SK-N-SH treated with all-trans-retinoic acid at 6 μM for 48 hours (cell line): ENCODE results near the gene PCDH20.

Source experiments
- ATAC-seq: fragments of 200-7000 bp; cut with Tn5 transposase; 3 replicates; pipeline ENCODE4 v1.9.1; 2020; ENCODE audit warnings: mild to moderate bottlenecking, moderate library complexity
- BACH2 ChIP-seq: fragments of 250-450 bp; sonication (Bioruptor Pico); IDR thresholded peaks from 2 replicates; pipeline ENCODE4 v1.9.0; 2021; ENCODE audit warnings: mild to moderate bottlenecking, borderline replicate concordance
- CSDC2 ChIP-seq: fragments of 250-450 bp; sonication (Bioruptor Pico); IDR thresholded peaks from 2 replicates; pipeline ENCODE4 v1.5.0; 2020; ENCODE audit warnings: mild to moderate bottlenecking, moderate library complexity
- CSRNP3 ChIP-seq: fragments of 250-450 bp; sonication (Bioruptor Pico); IDR thresholded peaks from 2 replicates; pipeline ENCODE4 v1.5.1; 2021; ENCODE audit warnings: mild to moderate bottlenecking, moderate library complexity
- ESRRG ChIP-seq: fragments of 250-450 bp; sonication (Bioruptor Pico); IDR thresholded peaks from 2 replicates; pipeline ENCODE4 v1.6.1; 2021; ENCODE audit warnings: mild to moderate bottlenecking
- GLIS3 ChIP-seq: fragments of 250-450 bp; sonication (Bioruptor Pico); IDR thresholded peaks from 2 replicates; pipeline ENCODE4 v1.5.0; 2020; ENCODE audit warnings: mild to moderate bottlenecking, moderate library complexity
- ISL1 ChIP-seq: fragments of 250-450 bp; sonication (Bioruptor Pico); IDR thresholded peaks from 2 replicates; pipeline ENCODE4 v2.1.2; 2022; ENCODE audit warnings: mild to moderate bottlenecking, moderate library complexity
- OSR1 ChIP-seq: fragments of 250-450 bp; sonication (Bioruptor Pico); IDR thresholded peaks from 2 replicates; pipeline ENCODE4 v1.8.0; 2022; ENCODE audit warnings: moderate library complexity, mild to moderate bottlenecking, inconsistent platforms
- PATZ1 ChIP-seq: fragments of 250-450 bp; sonication (Bioruptor Pico); IDR thresholded peaks from 2 replicates; pipeline ENCODE4 v1.8.0; 2020; ENCODE audit warnings: mild to moderate bottlenecking, moderate library complexity, borderline replicate concordance
- PPARA ChIP-seq: fragments of 250-450 bp; sonication (Bioruptor Pico); IDR thresholded peaks from 2 replicates; pipeline ENCODE4 v1.5.0; 2020; ENCODE audit warnings: mild to moderate bottlenecking, borderline replicate concordance
- SNAI2 ChIP-seq: fragments of 250-450 bp; sonication (Bioruptor Pico); IDR thresholded peaks from 2 replicates; pipeline ENCODE4 v1.5.0; 2020; ENCODE audit warnings: mild to moderate bottlenecking, moderate library complexity
- TCF4 ChIP-seq: fragments of 250-450 bp; sonication (Bioruptor Pico); IDR thresholded peaks from 2 replicates; pipeline ENCODE4 v1.8.0; 2021; ENCODE audit warnings: mild to moderate bottlenecking, moderate library complexity, borderline replicate concordance
- TOX ChIP-seq: fragments of 250-450 bp; sonication (Bioruptor Pico); IDR thresholded peaks from 2 replicates; pipeline ENCODE4 v1.8.0; 2021; ENCODE audit warnings: mild to moderate bottlenecking, moderate library complexity, borderline replicate concordance
- TSHZ2 ChIP-seq: fragments of 250-450 bp; sonication (Bioruptor Pico); IDR thresholded peaks from 2 replicates; pipeline ENCODE4 v1.5.0; 2020; ENCODE audit warnings: mild to moderate bottlenecking, moderate library complexity
- ZC3H10 ChIP-seq: fragments of 250-450 bp; sonication (Bioruptor Pico); IDR thresholded peaks from 2 replicates; pipeline ENCODE4 v1.5.1; 2021; ENCODE audit warnings: mild to moderate bottlenecking, moderate library complexity
- ZFP3 ChIP-seq: fragments of 250-450 bp; sonication (Bioruptor Pico); IDR thresholded peaks from 2 replicates; pipeline ENCODE4 v1.5.0; 2020; ENCODE audit warnings: mild to moderate bottlenecking, moderate library complexity
- ZFP30 ChIP-seq: fragments of 450-650 bp; formaldehyde crosslinking; IDR thresholded peaks from 2 replicates; pipeline ENCODE4 v1.5.0; 2022; ENCODE audit warnings: mild to moderate bottlenecking, moderate library complexity
- ZNF565 ChIP-seq: fragments of 450-650 bp; formaldehyde crosslinking; conservative IDR thresholded peaks from 2 replicates; pipeline ENCODE4 v1.5.0; 2020; ENCODE audit warnings: low read depth, mild to moderate bottlenecking, moderate library complexity
- ZNF70 ChIP-seq: fragments of 450-650 bp; formaldehyde crosslinking; IDR thresholded peaks from 2 replicates; pipeline ENCODE4 v1.5.0; 2020; ENCODE audit warnings: mild to moderate bottlenecking, moderate library complexity
- ZNF8 ChIP-seq: fragments of 450-650 bp; formaldehyde crosslinking; IDR thresholded peaks from 2 replicates; pipeline ENCODE4 v1.5.0; 2020; ENCODE audit warnings: mild to moderate bottlenecking, moderate library complexity
- TF ChIP-seq, protein P1 (sequence below): fragments of 250-450 bp; sonication (Bioruptor Pico); IDR thresholded peaks from 2 replicates; pipeline ENCODE4 v1.8.0; 2021; ENCODE audit warnings: low read depth, mild to moderate bottlenecking, moderate library complexity, borderline replicate concordance

Gene PCDH20

GRCh38 chr13:61391426-61391825 lies 24.2 kb downstream of the PCDH20 start:
- no peak for TF ChIP-seq ZNF70 (CRISPR knock-in tag)
- TF ChIP-seq ZFP3 (CRISPR knock-in tag) = no peak
- no peak for TF ChIP-seq CSDC2 (CRISPR knock-in tag)
- TF ChIP-seq ISL1 (CRISPR knock-in tag) = no peak
- no peak for TF ChIP-seq ZFP30 (CRISPR knock-in tag)
- no peak for TF ChIP-seq ZNF565 (CRISPR knock-in tag)
- TF ChIP-seq, protein P1, sequence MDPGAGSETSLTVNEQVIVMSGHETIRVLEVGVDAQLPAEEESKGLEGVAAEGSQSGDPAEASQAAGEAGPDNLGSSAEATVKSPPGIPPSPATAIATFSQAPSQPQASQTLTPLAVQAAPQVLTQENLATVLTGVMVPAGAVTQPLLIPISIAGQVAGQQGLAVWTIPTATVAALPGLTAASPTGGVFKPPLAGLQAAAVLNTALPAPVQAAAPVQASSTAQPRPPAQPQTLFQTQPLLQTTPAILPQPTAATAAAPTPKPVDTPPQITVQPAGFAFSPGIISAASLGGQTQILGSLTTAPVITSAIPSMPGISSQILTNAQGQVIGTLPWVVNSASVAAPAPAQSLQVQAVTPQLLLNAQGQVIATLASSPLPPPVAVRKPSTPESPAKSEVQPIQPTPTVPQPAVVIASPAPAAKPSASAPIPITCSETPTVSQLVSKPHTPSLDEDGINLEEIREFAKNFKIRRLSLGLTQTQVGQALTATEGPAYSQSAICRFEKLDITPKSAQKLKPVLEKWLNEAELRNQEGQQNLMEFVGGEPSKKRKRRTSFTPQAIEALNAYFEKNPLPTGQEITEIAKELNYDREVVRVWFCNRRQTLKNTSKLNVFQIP = no peak
- no peak for ATAC-seq

DNA sequence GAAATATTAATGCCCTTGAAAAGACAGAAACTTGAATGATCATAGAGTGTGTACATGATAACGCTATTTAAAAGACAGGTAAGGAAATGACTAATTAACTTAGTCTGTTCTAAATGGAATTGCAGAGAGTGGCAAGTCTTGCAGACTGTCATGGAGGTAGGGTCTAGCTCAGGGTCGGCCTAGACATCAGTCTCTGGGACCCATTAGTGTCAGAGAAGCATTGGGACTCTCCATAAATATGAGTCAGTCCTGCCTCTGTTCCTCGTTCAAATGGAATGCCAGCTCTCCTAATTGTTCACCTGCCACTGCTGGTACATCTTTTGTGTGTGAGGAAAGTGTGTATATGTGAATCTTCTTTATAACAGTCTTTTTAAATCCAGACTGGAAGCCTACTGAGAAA lies 28.0 kb downstream of the PCDH20 start:
- no peak for ATAC-seq
- TF ChIP-seq OSR1 (no peak), SNAI2 (CRISPR knock-in tag) (no peak), ZNF70 (CRISPR knock-in tag) (no peak), ZNF8 (CRISPR knock-in tag) (no peak), BACH2 (CRISPR knock-in tag) (no peak), TSHZ2 (no peak), TOX (CRISPR knock-in tag) (no peak), PATZ1 (no peak), PPARA (no peak), CSRNP3 (CRISPR knock-in tag) (no peak)

GRCh38 chr13:61383111-61383510 lies 32.5 kb downstream of the PCDH20 start:
- ATAC-seq = no peak
- TF ChIP-seq BACH2 (CRISPR knock-in tag) (no peak), ZC3H10 (no peak), PPARA (no peak), OSR1 (no peak), CSRNP3 (CRISPR knock-in tag) (no peak), GLIS3 (CRISPR knock-in tag) (no peak), ZFP3 (CRISPR knock-in tag) (no peak), TCF4 (CRISPR knock-in tag) (no peak), ZNF565 (CRISPR knock-in tag) (no peak), SNAI2 (CRISPR knock-in tag) (no peak), ESRRG (no peak), TSHZ2 (no peak), PATZ1 (no peak)
- TF ChIP-seq, all 23 proteins: peak for 0
